Measurements from ENCODE around the gene PIGU.

The PIGU gene

GRCh38 chr20:34629342-34629741, 47.5 kb downstream of the PIGU start:
- TF ChIP-seq, protein P1, sequence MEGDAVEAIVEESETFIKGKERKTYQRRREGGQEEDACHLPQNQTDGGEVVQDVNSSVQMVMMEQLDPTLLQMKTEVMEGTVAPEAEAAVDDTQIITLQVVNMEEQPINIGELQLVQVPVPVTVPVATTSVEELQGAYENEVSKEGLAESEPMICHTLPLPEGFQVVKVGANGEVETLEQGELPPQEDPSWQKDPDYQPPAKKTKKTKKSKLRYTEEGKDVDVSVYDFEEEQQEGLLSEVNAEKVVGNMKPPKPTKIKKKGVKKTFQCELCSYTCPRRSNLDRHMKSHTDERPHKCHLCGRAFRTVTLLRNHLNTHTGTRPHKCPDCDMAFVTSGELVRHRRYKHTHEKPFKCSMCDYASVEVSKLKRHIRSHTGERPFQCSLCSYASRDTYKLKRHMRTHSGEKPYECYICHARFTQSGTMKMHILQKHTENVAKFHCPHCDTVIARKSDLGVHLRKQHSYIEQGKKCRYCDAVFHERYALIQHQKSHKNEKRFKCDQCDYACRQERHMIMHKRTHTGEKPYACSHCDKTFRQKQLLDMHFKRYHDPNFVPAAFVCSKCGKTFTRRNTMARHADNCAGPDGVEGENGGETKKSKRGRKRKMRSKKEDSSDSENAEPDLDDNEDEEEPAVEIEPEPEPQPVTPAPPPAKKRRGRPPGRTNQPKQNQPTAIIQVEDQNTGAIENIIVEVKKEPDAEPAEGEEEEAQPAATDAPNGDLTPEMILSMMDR (IDR thresholded peaks at IDR 0.05; ENCODE audit: low read depth, low read length, missing control alignments) = no peak
- no peak for DNase-seq (ENCODE audit: extremely low read depth, low read depth)
- H3K4me3 ChIP-seq (replicated peaks; ENCODE audit: low read depth, low read length) = no peak overlapping the region

- no peak overlapping the region for H3K4me3 ChIP-seq (replicated peaks; ENCODE audit: low read depth, low read length)
- TF ChIP-seq, protein P1 (IDR thresholded peaks at IDR 0.05; ENCODE audit: low read depth, low read length, missing control alignments) = no peak
- DNase-seq (ENCODE audit: extremely low read depth, low read depth) = no peak
Observed at GRCh38 chr20:34628026-34628425, 48.9 kb downstream of the PIGU start.

GRCh38 chr20:34627458-34627857, 49.4 kb downstream of the PIGU start:
- no peak overlapping the region for H3K4me3 ChIP-seq (replicated peaks; ENCODE audit: low read depth, low read length)
- DNase-seq (ENCODE audit: extremely low read depth, low read depth) = no peak
- TF ChIP-seq, protein P1 (IDR thresholded peaks at IDR 0.05; ENCODE audit: low read depth, low read length, missing control alignments) = no peak

GRCh38 chr20:34626992-34627391, 49.9 kb downstream of the PIGU start:
- DNase-seq (ENCODE audit: extremely low read depth, low read depth) = no peak
- TF ChIP-seq, protein P1 (IDR thresholded peaks at IDR 0.05; ENCODE audit: low read depth, low read length, missing control alignments) = no peak
- no peak overlapping the region for H3K4me3 ChIP-seq (replicated peaks; ENCODE audit: low read depth, low read length)

DNA sequence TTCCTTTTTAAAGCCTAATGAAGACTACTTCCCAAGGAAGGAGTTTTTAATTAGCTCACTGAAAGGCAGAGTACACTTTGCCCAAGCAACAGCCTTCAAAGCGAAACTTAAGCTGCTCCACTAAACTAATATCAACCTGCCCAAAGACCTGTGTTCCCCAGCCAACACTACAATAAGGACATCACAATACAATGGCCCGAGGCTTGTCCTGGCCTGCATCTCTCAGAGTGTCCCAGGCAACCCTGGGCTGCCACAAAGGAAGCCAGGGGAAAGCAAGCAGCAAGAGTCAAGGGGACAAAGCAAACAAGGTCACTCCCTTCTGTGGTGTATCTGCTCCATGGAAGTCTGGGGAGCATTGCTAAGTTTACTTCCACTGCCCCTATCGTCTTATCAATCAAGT, 52.3 kb downstream of the PIGU start:
- no peak for DNase-seq (ENCODE audit: extremely low read depth, low read depth)
- TF ChIP-seq, protein P1 (IDR thresholded peaks at IDR 0.05; ENCODE audit: low read depth, low read length, missing control alignments) = no peak

GRCh38 chr20:34622821-34623451, 54.0 kb downstream of the PIGU start:
- TF ChIP-seq, protein P1 (IDR thresholded peaks at IDR 0.05; ENCODE audit: low read depth, low read length, missing control alignments) = no peak
- H3K4me3 ChIP-seq (replicated peaks; ENCODE audit: low read depth, low read length) = no peak overlapping the region
- DNase-seq (ENCODE audit: extremely low read depth, low read depth) = no peak

More for the DNA sequence above, 52.3 kb downstream of the PIGU start:
- H3K4me3 ChIP-seq (replicated peaks; ENCODE audit: low read depth, low read length) = no peak overlapping the region
